K562 (cell line): Measurements from ENCODE around the gene CMIP. TPM values are rescaled to one million over a fixed set of nuclear protein-coding genes. Genes with fewer than 3 reads are reported as not detected.

Experiments
- ASH1L ChIP-seq: fragments of 450-650 bp; IDR thresholded peaks from 2 replicates; pipeline ENCODE4 v1.6.1; 2018; ENCODE audit warnings: borderline replicate concordance, mild to moderate bottlenecking, low read depth; ENCODE audit not compliant: partially characterized antibody
- BACH1 ChIP-seq: fragments of 200-800 bp; sonication (Bioruptor generic); IDR thresholded peaks from 2 replicates; pipeline ENCODE4 v1.6.1; 2016; ENCODE audit warnings: missing genetic modification characterization, missing compliant biosample characterization
- BCOR ChIP-seq: fragments of 450-650 bp; IDR thresholded peaks from 2 replicates; pipeline ENCODE4 v1.6.1; 2016
- CAMTA2 ChIP-seq: fragments of 250-450 bp; sonication (Bioruptor Pico); conservative IDR thresholded peaks from 2 replicates; pipeline ENCODE4 v1.5.1; 2022
- CBX5 ChIP-seq: IDR thresholded peaks from 2 replicates; pipeline ENCODE4 v1.6.1; 2014; ENCODE audit warnings: low read depth, borderline replicate concordance
- CEBPG ChIP-seq, 3 experiments: fragments of 200-800 bp in 1 of 3; sonication (Bioruptor generic) in 1 of 3; sonication (generic) in 1 of 3; formaldehyde crosslinking in 1 of 3; IDR thresholded peaks in 2 of 3; conservative IDR thresholded peaks in 1 of 3; 2 replicates each; pipeline versions ENCODE4 v1.6.1 to v1.8.0; 2016 to 2022; ENCODE audit warnings: missing compliant biosample characterization in 2 of 3, missing genetic modification characterization in 2 of 3, mild to moderate bottlenecking in 1 of 3, missing genetic modification reagents in 1 of 3
- CHD4 ChIP-seq: fragments of 200-600 bp; sonication (generic); IDR thresholded peaks from 3 replicates; pipeline ENCODE4 v1.6.1; 2012; ENCODE audit warnings: low read depth, mild to moderate bottlenecking, mixed read lengths, low read length, inconsistent platforms; ENCODE audit not compliant: insufficient read depth, insufficient replicate concordance, poor library complexity, severe bottlenecking
- FOSL1 ChIP-seq: fragments of 200-800 bp; sonication (Bioruptor generic); conservative IDR thresholded peaks from 2 replicates; pipeline ENCODE4 v1.6.1; 2016; ENCODE audit warnings: missing genetic modification characterization, missing compliant biosample characterization
- FOXJ3 ChIP-seq: sonication (generic); formaldehyde crosslinking; IDR thresholded peaks from 2 replicates; pipeline ENCODE4 v1.4.0; 2020; ENCODE audit warnings: mild to moderate bottlenecking, missing genetic modification reagents
- FOXK1 ChIP-seq: sonication (generic); formaldehyde crosslinking; IDR thresholded peaks from 2 replicates; pipeline ENCODE4 v1.8.0; 2022; ENCODE audit warnings: missing genetic modification reagents, mild to moderate bottlenecking, borderline replicate concordance
- HMG20B ChIP-seq: fragments of 250-450 bp; sonication (Bioruptor Pico); IDR thresholded peaks from 2 replicates; pipeline ENCODE4 v1.5.0; 2021; ENCODE audit warnings: mild to moderate bottlenecking
- MAFK ChIP-seq: IDR thresholded peaks from 2 replicates; pipeline ENCODE4 v1.6.1; 2011; ENCODE audit warnings: low read length, improper control_type of control experiment
- NFE2 ChIP-seq: IDR thresholded peaks from 2 replicates; pipeline ENCODE4 v1.6.1; 2014; ENCODE audit warnings: antibody characterized with exemption, low read depth
- NONO ChIP-seq, 2 experiments: fragments of 200-400 bp in 1 of 2; fragments of 450-650 bp in 1 of 2; formaldehyde crosslinking in 1 of 2; IDR thresholded peaks; 2 replicates each; pipeline ENCODE4 v1.6.1; 2017; ENCODE audit warnings: low read depth in 2 of 2, mild to moderate bottlenecking in 2 of 2, moderate library complexity in 2 of 2, low read length in 1 of 2
- RFX7 ChIP-seq: fragments of 250-450 bp; sonication (Bioruptor Pico); IDR thresholded peaks from 2 replicates; pipeline ENCODE4 v1.5.1; 2021; ENCODE audit warnings: mild to moderate bottlenecking
- SP2 ChIP-seq: IDR thresholded peaks from 2 replicates; pipeline ENCODE4 v1.6.1; 2011; ENCODE audit warnings: mild to moderate bottlenecking, low read depth, low read length, moderate library complexity; ENCODE audit not compliant: poor library complexity, severe bottlenecking; ENCODE audit errors: extremely low read depth
- THRB ChIP-seq: fragments of 450-650 bp; formaldehyde crosslinking; conservative IDR thresholded peaks from 2 replicates; pipeline ENCODE4 v1.4.0; 2022; ENCODE audit warnings: mild to moderate bottlenecking, missing genetic modification characterization
- TRIM24 ChIP-seq, 2 experiments: fragments of 450-650 bp; IDR thresholded peaks; 2 replicates each; pipeline ENCODE4 v1.6.1; 2016
- ZBTB34 ChIP-seq: fragments of 250-450 bp; sonication (Bioruptor Pico); IDR thresholded peaks from 2 replicates; pipeline ENCODE4 v1.8.0; 2021; ENCODE audit warnings: mild to moderate bottlenecking, moderate library complexity
- ZNF12 ChIP-seq: sonication (generic); formaldehyde crosslinking; IDR thresholded peaks from 2 replicates; pipeline ENCODE4 v1.4.0; 2020; ENCODE audit warnings: mild to moderate bottlenecking, missing genetic modification reagents
- ZSCAN32 ChIP-seq: fragments of 450-650 bp; formaldehyde crosslinking; IDR thresholded peaks from 2 replicates; pipeline ENCODE4 v1.4.0; 2020; ENCODE audit warnings: mild to moderate bottlenecking, moderate library complexity
- polyA plus RNA-seq, 8 experiments: library from polyadenylated mRNA; depleted of rRNA in 4 of 8; stranded (reverse) in 5 of 8; unstranded in 3 of 8; fragments of >200 nt; fragmentation: Nextera tagmentation in 2 of 8; fragmentation: Illumina TruSeq in 1 of 8; extraction: Ambion mirVana in 2 of 8; extraction: Trizol in 1 of 8; gene quantifications; 2 replicates each; pipeline versions ENCODE4 v1.2.1 to v1.2.3, GENCODE V29; 2011 to 2014; ENCODE audit warnings: inconsistent platforms in 1 of 8, missing spikeins in 1 of 8
- total RNA-seq, 7 experiments: library from RNA; depleted of rRNA in 6 of 7; stranded (reverse); fragments of >200 nt in 6 of 7; fragmentation: Illumina TruSeq in 2 of 7; extraction: Trizol in 2 of 7; gene quantifications; 2 replicates each; pipeline versions ENCODE4 v1.2.1 to v1.2.3, GENCODE V29; 2011 to 2021; ENCODE audit warnings: low replicate concordance in 1 of 7
- TF ChIP-seq, protein P1 (sequence below): sonication (generic); formaldehyde crosslinking; IDR thresholded peaks from 2 replicates; pipeline ENCODE4 v1.8.0; 2022; ENCODE audit warnings: mild to moderate bottlenecking, missing genetic modification reagents
- TF ChIP-seq, protein P2 (sequence below): sonication (generic); formaldehyde crosslinking; IDR thresholded peaks from 2 replicates; pipeline ENCODE4 v1.9.0; 2022; ENCODE audit warnings: mild to moderate bottlenecking, missing genetic modification reagents

Gene CMIP
- total and polyA plus RNA-seq, 9 of the 15 experiments (the other 6 are each of a cell fraction or from before 2014, with no cell fraction given) = 0.94 to 82.5 (median 10.3) TPM

GRCh38 chr16:81457326-81458133 lies 12.9 kb downstream of the CMIP start (continued):
- TF ChIP-seq CHD4 (peak; percentile 46), HMG20B (CRISPR knock-in tag) (no peak), CAMTA2 (no peak), NONO (IDR thresholded peaks at IDR 0.05; ENCODE audit: low read depth in 2 of 2, low read length in 1 of 2) (no peak), CEBPG (CRISPR knock-in tag; IDR thresholded peaks at IDR 0.05) (peak; percentile 88), CEBPG (tag; conservative IDR thresholded peaks at IDR 0.05 in 1 of 2, IDR thresholded peaks at IDR 0.05 in 1 of 2) (peak; percentile 71 to 89), ZNF12 (CRISPR knock-in tag) (0 out of 2 replicates have a peak, but pooled peaks have one; percentile 22), ZSCAN32 (CRISPR knock-in tag) (0 out of 2 replicates have a peak, but pooled peaks have one; percentile 38), BCOR (no peak), RFX7 (CRISPR knock-in tag) (no peak), ZBTB34 (0 out of 2 replicates have a peak, but pooled peaks have one; percentile 7), MAFK (peak; percentile 85), FOXK1 (CRISPR knock-in tag) (0 out of 2 replicates have a peak, but pooled peaks have one; percentile 48), FOSL1 (tag) (peak; percentile 95), CBX5 (no peak), NFE2 (peak; percentile 97), TRIM24 (IDR thresholded peaks at IDR 0.05) (peak in 1 of 2 experiments; percentile 40; a peak in 1 of 4 replicates), THRB (CRISPR knock-in tag) (0 out of 2 replicates have a peak, but pooled peaks have one; percentile 20), SP2 (no peak), FOXJ3 (CRISPR knock-in tag) (no peak), ASH1L (no peak), BACH1 (peak; percentile 75)
- TF ChIP-seq, protein P1, sequence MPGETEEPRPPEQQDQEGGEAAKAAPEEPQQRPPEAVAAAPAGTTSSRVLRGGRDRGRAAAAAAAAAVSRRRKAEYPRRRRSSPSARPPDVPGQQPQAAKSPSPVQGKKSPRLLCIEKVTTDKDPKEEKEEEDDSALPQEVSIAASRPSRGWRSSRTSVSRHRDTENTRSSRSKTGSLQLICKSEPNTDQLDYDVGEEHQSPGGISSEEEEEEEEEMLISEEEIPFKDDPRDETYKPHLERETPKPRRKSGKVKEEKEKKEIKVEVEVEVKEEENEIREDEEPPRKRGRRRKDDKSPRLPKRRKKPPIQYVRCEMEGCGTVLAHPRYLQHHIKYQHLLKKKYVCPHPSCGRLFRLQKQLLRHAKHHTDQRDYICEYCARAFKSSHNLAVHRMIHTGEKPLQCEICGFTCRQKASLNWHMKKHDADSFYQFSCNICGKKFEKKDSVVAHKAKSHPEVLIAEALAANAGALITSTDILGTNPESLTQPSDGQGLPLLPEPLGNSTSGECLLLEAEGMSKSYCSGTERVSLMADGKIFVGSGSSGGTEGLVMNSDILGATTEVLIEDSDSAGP (CRISPR knock-in tag) = no peak
- TF ChIP-seq, protein P2, sequence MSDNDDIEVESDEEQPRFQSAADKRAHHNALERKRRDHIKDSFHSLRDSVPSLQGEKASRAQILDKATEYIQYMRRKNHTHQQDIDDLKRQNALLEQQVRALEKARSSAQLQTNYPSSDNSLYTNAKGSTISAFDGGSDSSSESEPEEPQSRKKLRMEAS (CRISPR knock-in tag) = peak; percentile 27; the same call in 1 of the 2 replicates
